HG03521 (cell line): Measurements from ENCODE around the gene MUC2.

Experiments
- ATAC-seq: cut with Tn5 transposase; IDR thresholded peaks from one replicate; pipeline ENCODE4 v1.9.1; 2021; ENCODE audit warnings: mild to moderate bottlenecking, moderate library complexity; ENCODE audit not compliant: unreplicated experiment

MUC2 gene

GRCh38 chr11:1036303-1036923 is 38.3 kb upstream of the MUC2 start, which contains the start of gene MUC6:
TSS of gene MUC6 (minus strand) at chr11:1036718. CDS start at chr11:1036655, 63 bp downstream.
- ATAC-seq = no peak

DNA sequence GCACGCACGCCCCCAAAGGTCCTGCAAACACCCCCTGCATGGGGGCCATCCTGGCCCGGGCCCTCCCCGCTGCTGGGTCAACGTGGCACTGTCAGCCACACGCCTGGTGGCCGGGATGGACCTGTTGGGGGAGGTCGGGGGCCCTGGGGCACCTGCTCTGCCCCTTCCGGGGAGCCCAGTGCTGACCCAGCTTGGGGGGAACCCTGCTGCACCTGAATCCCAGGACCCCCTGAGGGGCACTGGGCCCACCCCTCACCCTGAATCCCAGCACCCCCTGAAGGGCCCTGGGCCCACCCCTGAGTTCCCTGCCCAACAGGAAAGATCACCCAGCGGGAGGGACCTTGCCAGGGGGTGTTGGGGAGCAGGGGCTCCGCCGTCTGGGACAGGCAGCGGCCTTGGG is 37.7 kb upstream of the MUC2 start:
- no peak for ATAC-seq

GRCh38 chr11:1037506-1038055 is 37.1 kb upstream of the MUC2 start:
- no peak for ATAC-seq

DNA sequence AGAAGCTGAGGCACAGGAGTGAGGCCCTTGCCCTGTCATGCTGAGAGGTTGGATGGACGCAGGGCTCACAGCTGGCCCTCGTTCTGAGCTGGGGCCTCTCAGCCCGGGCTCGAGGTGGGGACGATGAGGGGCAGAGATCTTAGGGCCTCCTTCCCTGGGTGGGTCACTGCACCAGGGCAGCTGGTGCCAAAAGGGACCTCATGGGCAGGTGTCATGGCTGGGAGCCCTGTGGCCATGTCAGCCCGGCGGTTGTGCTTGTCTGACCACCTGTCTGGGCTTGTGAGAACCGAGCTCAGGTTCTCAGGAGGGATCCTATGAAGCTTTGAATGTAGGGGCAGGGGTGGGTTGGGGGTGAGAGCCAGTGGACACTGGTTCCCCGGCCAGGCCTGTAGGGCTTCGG is 36.3 kb upstream of the MUC2 start:
- ATAC-seq = no peak

- no peak for ATAC-seq
Observed at GRCh38 chr11:1038921-1039320, 35.8 kb upstream of the MUC2 start.

DNA sequence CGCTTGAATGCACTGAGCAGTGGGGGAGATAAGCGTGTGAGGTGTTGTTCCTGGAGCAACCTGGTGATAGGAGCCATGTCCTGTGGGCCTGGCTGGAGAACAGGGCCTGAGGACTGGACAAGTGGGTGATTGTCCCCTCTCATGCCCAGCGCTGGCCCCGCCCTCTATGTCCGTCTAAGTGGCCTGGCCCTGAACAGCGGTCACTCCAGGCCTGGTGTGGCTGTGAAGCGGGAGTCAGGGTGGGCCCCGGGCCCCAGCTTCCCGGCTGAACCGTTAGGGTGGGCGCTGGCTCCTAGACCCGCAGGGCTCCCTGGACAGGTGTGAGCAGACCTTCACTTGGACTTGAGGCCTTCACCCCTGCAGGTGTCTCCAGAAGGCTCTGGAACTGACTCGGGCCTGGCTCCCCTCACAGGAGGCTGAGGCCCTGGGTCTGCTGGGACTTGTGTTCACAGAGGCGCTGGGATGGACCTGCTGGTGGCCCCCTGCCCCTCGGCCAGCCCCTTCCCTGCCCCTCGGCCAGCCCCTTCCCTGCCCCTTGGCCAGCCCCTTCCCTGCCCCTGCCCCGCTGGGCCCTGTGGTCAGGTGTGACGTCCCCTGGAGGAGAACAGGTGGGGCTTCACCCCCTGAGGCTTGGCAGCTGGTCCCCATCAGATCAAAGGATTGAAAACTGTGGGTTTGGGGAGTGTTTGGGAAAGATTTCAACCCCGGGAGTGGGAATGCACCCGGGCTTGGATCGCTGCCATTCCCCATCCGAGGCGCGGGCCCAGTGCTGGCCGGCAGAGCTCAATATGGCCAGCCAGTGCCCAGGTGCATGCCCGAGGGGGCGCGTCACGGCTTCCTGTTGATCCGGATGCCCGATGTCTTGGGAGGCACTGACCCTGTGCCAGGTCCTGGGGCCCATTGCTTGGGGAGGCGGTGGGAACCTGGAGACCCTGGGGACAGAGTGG is 34.9 kb upstream of the MUC2 start:
- ATAC-seq = no peak

GRCh38 chr11:1040428-1041148 is 34.1 kb upstream of the MUC2 start:
- no peak for ATAC-seq

DNA sequence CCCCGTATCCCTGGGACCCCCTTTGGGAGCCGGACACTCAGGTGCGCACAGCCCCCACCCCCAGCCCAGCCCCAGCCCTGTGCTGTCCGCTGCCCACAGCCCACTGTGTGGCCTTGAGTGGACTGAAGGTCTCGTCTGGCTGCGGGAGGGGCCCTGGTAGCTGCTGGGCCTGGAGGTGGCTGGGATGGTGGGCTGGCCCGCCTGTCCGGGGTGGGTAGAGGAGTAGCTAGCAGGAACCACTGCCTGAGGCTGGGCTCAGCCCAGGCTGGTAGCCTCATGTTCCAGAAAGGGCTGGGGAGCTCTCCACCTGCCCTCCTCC is 33.6 kb upstream of the MUC2 start:
- no peak for ATAC-seq

- ATAC-seq = no peak
Observed at GRCh38 chr11:1041471-1041870, 33.2 kb upstream of the MUC2 start.

DNA sequence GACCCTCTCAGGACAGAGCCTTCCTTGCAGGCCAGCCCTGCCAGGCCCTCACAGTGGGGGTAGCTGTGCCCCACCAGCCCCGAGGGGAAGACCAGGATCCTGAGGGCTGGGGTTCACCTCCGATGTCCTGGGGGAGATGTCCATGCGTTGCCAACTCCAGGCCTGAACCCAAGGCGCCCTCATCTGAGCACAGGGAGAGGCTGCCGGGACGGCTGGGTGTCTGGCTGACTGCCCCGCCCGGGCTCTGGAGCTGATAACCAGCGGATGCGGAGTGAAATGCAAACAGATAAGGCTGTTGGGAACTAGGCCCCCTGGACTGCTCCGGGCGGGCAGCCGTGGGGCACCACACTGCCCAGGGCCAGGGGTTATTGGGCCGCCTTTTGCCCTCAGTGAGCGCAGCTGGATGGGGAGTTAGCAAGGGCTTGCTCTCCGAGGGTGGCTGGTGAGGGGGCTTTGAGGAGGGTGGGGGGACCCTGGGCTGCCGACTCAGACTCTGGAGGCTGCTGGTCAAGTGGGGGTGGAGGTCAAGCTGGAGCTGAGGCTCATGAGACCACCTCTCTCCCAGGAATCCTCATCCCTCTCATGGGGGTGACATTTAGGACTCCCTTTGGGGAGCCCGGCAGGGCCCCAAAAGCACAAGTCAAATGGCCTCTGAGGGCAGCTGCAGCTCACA is 32.6 kb upstream of the MUC2 start:
- ATAC-seq = no peak

GRCh38 chr11:1042626-1043562 is 31.8 kb upstream of the MUC2 start:
- ATAC-seq = no peak

GRCh38 chr11:1043563-1044096 is 31.0 kb upstream of the MUC2 start:
- ATAC-seq = no peak

DNA sequence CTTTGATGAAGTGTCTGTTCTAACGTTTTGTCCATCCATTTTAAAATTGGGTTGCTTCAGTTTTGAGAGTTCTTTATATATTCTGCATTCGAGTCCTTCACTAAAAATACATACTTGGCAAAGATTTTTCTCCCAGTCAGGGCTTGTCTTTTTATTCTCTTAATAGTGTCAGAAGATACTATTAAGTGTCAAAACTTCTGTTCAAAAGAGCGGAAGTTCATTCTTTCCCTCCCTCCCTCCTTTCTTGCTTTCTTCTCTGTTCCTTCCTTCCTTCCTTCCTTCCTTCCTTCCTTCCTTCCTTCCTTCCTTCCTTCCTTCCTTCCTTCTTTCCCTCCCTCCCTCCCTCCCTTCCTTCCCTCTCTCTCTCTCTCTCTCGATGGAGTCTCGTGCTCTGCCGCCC is 30.5 kb upstream of the MUC2 start:
- no peak for ATAC-seq

- ATAC-seq = no peak
Observed at GRCh38 chr11:1047595-1048156, 27.0 kb upstream of the MUC2 start.

GRCh38 chr11:1048375-1049070 is 26.2 kb upstream of the MUC2 start:
- ATAC-seq = no peak

DNA sequence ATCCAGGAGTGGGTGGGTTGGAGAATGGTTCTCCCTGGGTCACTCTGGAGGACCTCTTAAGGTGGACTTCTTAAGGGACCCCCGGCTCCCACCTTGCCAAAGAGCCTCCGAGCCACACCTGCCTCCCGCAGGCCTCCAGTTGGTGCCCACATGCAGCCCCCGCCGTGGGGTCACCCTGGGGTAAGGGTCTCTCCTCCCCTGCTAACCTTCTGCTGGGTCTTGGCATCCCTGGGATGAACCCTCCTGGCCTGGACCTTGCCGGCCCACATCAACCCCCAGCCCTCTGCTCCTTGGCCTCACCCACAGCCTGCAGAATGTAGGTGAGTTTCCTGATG is 25.6 kb upstream of the MUC2 start:
- no peak for ATAC-seq

- ATAC-seq = no peak
Observed at GRCh38 chr11:1049431-1049891, 25.2 kb upstream of the MUC2 start.

- no peak for ATAC-seq
Observed at GRCh38 chr11:1049911-1050580, 24.6 kb upstream of the MUC2 start.
